NT2/D1 (cell line): ENCODE measurements around the gene IL4R.

Experiments used
- SUZ12 ChIP-seq: IDR thresholded peaks from 2 replicates; pipeline ENCODE4 v1.6.1; 2011; ENCODE audit not compliant: insufficient read length, insufficient read depth; ENCODE audit errors: extremely low read depth
- YY1 ChIP-seq: IDR thresholded peaks from 2 replicates; pipeline ENCODE4 v1.6.1; 2011; ENCODE audit not compliant: insufficient read length, insufficient read depth
- ZNF274 ChIP-seq: IDR thresholded peaks from 2 replicates; pipeline ENCODE4 v1.6.1; 2011; ENCODE audit warnings: mild to moderate bottlenecking, low read depth, low read length

DNA sequence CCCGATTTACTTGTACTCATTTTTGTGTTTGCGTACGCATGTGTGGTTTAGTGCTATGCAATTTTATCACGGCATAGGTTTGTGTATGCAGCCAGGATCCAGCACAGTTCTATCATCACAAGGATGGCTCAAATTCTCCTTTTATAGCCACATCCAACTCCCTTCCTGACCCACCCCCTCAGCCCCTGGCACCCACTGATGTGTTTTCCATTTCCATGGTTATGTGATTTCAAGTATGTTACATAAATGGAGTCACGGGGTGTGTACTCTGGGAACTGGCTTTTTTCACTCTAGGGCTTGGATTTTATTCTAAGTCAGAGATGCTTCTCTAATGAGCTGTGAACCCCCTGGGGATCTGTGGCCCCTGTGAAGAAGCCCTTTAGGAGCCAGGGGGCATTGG is 16.8 kb downstream of the IL4R start:
- TF ChIP-seq SUZ12 (no peak), ZNF274 (no peak), YY1 (no peak)
